Stimulated activated CD4-positive, alpha-beta T cell treated with anti-CD3 and anti-CD28 coated beads, Interleukin-15, amount 100 ng/mL, for 24 hours (primary cell): ENCODE results near the gene MFAP4.
"Not testable (repeated sequence)": the region's sequence is repeated elsewhere in the genome, so short reads cannot be mapped to it uniquely, and the experiment has no call there.

Experiments used
- DNase-seq: peaks from one replicate; pipeline ENCODE4 v3.0.0-alpha.2; 2020

MFAP4 gene

GRCh38 chr17:19369846-19370492 lies 17.0 kb downstream of the MFAP4 start:
- DNase-seq: no peak

DNA sequence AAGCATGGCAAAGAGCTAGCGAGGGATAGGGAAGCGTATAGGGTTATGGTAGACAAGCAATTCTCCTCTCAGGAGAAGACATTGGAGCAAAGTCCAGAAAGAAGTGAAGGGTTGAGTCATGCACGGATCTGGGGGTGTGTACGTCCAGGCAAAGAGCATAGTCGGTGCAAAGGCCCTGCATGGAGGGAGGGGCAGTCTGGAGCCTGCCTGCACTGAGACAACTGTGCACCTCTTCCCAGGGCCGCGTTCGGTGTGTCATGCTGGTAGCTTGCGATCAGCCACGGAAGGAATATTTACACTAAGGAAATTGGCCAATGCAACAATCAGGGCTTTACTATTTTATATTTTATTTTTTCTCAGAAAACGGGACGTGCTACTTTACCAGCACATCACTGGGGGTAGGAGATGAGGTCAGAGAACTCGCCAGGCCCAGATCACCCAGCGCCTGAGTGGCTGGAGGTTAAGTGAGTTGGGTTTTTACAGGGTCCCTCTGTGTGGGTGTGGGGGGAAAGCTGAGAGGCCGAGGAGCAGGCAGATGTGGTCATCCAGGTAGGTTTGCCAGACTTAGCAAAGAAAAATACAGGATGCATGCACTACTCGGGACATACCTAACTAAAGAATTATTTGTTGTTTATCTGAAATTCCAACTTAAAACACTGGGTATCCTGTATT lies 17.7 kb downstream of the MFAP4 start:
- DNase-seq: no peak

DNA sequence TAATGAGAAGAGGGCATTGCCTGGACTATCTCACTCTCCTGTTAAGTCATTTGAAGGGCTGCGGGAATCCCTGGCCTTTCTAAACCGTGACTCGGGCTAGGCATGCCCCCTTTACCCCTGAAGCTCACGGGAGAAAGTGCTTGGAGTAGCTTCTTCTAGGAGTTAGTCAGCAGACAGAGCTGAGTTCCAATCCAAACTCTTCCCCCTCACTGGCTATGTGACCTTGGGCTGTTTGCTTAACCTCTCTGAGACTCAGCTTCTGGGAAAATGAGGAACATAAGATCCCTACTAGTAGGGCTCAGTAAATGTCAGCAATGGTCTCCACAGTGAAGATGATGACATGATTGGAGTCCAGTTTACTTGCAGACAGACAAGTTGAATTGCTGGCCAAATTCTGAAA lies 18.8 kb downstream of the MFAP4 start:
- no peak for DNase-seq

- DNase-seq: no peak
Observed at GRCh38 chr17:19366637-19366972, 20.4 kb downstream of the MFAP4 start.

DNA sequence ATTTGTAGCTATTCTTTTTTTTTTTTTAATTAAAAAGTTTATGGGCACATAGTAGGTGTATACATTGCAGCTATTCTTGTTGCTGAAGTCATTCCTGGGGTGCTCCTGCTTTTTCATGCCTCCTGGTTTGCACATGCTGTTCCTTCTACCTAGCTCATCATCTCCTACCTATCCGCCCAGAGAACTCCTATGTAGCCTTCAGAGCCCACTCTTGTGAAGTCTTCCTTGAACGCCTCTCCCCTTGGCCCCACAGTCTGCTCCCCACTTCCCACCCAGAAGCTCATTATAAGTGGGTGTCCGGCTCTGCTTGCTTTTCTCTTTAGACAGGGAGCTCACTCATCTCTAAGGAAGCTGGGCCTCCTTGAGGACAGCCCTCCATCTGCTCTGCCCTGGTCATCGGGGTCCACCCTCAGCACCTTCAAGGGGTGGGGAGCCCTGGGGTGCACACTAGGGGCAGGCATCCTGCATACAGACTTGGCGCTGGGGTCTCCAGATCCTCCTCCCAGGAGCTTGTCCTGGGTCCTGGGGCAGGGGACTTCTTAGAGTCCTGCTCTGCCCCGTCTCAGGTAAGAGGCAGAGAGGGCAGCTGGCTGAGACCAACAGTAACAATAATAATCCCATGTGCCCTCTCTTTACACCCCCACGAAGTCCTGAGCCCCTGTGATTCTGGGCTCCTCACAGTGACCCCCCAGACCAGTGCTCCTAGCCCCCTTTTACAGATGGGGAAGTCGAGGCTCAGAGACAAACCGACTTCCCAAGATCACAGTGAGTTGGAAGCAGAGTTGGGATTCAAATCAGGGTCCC lies 21.0 kb downstream of the MFAP4 start:
- no peak for DNase-seq

- no peak for DNase-seq
Observed at GRCh38 chr17:19365499-19365817, 21.5 kb downstream of the MFAP4 start.

GRCh38 chr17:19364699-19365498 lies 22.1 kb downstream of the MFAP4 start:
- DNase-seq: no peak

DNA sequence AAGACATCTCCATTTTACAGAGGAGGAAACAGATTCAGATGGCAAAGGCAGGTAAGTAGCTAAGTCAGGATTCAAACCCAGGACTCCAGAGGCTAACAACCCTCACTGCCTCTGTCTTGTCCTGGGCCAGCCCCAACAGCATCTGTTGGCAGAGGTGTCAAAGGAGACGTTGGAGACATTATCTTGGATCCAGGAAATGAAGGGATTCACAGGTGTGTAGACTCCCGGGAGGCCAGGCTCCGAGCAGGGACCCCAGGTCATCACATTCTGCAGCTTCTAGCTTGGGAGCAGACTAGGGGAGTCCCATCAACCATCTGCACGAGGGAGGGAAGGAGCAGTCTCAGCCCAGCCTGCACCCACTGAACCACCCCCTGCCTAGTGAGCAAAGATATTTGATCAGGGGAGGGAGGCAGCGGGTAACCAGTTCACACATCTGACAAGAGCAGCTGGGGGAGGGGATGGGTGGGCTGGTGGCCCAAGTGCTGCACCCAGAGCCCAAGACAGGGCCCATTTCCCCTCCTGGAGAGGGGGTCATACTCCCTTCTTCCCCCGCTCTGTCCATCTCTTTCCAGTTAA lies 23.4 kb downstream of the MFAP4 start:
- DNase-seq: no peak

GRCh38 chr17:19363114-19363438 lies 23.9 kb downstream of the MFAP4 start:
- DNase-seq: no peak

GRCh38 chr17:19362277-19363113 lies 24.5 kb downstream of the MFAP4 start, which contains the start of gene B9D1:
TSS of gene B9D1 (minus strand) at chr17:19362723. CDS start at chr17:19362569, 154 bp downstream.
- peak; percentile 89 for DNase-seq

DNA sequence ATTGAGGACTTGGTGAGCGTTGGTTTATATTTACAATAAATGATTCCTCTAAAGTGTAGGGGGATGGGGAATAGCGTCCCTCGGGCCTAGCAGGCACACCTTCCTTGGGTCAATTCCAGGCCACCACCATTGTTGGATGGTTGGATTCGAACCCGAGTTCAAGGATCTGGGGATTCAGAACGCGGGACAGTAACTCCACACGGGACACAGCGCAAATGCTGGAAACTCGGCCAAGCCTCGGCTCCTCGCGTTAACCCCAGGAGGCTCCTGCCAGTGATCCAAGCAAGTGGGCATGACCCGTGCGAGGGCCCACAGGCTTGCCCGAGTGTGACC lies 25.1 kb downstream of the MFAP4 start:
- no peak for DNase-seq

DNA sequence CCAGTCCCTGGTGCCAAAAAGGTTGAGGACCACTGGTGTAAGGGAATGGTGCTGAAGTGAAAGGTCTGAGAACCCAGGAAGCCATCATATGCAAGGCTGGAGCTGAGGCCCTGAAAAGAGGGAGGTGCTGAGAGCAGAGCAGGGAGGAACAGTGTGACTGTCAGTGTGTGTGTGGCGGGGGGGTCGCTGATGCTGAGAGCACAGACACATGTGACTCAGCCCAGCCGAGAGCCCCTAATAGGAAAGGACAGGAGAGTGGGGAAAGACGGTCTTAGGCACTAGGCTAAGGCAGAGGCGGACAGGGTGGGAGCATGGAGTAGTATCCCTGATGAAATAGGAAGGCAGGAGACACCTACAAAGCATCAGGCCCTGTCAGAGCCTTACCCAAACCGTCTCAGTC lies 25.7 kb downstream of the MFAP4 start:
- no peak for DNase-seq

DNA sequence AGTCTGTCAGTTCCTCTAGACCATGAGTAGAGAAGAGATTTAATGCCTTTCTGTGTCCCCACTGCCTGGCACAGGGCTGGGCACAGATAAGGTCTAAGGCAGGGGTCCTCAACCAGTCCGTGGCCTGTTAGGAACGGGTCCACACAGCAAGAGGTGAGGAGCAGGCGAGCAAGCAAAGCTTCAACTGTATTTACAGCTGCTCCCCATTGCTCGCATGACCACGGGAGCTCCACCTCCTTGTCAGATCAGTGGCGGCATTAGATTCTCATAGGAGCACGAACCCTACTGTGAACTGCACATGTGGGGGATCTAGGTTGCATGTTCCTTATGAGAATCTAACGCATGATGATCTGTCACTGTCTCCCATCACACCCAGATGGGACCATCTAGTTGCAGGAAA lies 26.2 kb downstream of the MFAP4 start:
- no peak for DNase-seq

DNA sequence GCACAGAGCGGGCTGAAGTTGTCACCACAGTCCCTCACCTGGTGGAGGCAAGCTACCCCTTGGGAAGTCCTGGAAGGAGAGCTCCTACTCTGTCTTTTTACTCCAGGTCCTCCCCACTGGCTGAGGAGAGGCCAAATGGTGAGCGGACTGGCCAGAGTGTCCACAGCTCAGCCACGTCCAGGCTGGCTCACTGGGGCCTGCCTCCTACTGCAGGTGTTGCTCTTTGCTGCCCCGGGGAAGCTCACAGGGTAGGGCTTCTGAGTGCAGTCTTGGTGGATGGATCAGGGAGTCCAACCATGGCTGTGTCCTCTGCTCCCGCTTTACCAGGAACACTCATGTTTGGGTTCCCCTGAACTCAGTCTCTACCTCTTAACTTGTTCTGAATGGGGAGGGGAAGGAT lies 27.1 kb downstream of the MFAP4 start:
- no peak for DNase-seq

GRCh38 chr17:19359151-19359550 lies 27.8 kb downstream of the MFAP4 start:
- DNase-seq: no peak

DNA sequence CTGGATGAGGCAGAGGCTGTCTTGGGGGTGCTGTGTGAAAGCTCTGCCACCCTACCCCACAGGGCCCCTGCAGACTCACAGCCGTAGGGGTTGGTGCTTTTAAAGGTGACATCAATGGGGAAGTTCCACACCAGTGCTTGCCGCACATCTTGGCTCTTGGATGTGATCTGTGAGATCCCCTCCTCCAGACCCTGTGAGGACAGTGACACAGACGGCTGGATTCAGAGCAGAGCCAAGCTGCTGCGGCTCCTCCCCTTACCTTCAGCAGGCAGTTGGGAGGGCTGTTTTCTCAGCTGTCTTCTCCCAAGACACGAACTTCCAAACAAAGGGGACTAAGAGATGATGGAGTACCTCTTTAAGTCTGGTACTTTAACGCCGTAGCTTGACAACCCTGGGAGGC lies 29.2 kb downstream of the MFAP4 start:
- no peak for DNase-seq

- DNase-seq: no peak
Observed at GRCh38 chr17:19357351-19357750, 29.6 kb downstream of the MFAP4 start.

DNA sequence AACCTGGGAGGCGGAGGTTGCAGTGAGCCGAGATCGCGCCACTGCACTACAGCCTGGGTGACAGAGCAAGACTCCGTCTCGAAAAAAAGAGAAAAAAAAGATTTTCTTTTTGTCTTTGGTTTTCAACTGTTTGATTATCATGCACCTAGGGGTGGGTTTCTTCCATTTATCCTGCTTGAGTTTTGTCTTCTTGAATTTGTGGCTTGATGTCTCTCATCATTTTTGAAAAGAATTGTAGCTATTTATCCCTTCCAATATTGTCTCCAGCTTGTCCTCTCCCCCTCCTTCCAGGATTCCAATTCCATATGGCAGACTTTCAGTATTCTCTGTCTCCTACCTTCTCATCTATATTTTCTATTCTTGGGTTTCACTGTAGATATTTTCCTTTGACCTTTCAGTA lies 32.2 kb downstream of the MFAP4 start:
- no peak for DNase-seq

DNA sequence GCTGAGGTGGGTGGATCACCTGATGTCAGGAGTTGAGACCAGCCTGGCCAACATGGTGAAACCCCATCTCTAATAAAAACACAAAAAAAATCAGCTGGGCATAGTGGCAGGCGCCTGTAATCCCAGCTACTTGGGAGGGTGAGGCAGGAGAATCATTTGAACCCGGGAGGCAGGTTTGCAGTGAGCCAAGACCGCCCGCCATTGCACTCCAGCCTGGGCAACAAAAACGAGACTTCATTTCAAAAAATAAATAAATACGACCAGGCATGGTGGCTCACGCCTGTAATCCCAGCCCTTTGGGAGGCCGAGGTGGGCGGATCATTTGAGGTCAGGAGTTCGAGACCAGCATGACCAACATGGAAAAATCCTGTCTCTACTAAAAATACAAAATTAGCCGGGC lies 33.6 kb downstream of the MFAP4 start:
- not testable (repeated sequence) for DNase-seq

- DNase-seq: no peak
Observed at GRCh38 chr17:19348806-19349205, 38.2 kb downstream of the MFAP4 start.

DNA sequence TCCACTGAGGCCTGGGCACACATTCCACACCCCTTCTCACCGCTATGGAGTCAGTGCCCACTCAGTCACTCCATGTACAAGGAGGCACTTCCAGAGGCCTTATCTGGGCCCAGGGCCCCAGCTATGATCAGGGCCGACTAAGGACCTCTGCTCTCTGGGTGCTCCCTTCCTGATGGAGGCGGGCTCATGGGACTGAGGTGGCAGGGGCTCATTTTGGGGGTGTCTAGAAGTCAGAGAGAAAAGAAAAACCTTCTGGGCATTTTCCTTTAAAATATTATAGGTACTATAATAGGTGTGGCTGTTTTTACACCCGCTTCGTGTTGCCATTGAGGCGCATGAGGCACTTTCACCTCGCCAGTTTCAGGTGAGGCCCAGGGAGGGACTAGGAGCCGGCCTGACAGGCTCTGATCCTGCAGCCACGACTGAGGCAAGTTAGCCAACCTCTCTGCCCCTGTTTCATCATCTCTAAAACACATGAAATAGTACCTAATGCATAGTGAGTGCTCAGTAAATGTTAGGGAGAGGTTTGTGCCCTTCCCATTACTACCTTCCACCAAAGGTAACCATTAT lies 38.8 kb downstream of the MFAP4 start:
- no peak for DNase-seq
